SK-N-SH (cell line): ENCODE measurements around the gene CDC42EP4. TPM values are rescaled to one million over a fixed set of nuclear protein-coding genes. Genes with fewer than 3 reads are reported as not detected.

Source experiments
- CTCF ChIA-PET: fragments of 300-600, 350-600 bp; formaldehyde crosslinking; extraction: SDS; loops from one replicate; lab custom pipeline; 2021; lab: Yijun Ruan, JAX
- POLR2A ChIA-PET: fragments of 350-600 bp; sonication (Branson Sonifier 250); formaldehyde crosslinking; extraction: SDS; loops from one replicate; lab custom pipeline; 2020; ENCODE audit warnings: antibody characterized with exemption, inconsistent platforms; lab: Yijun Ruan, JAX
- DNase-seq: peaks from one replicate; pipeline ENCODE4 v3.0.0; 2012
- H2AFZ ChIP-seq: fragments of 200-600 bp; sonication (generic); 2 replicates; pipeline ENCODE4 v1.8.1; 2016; ENCODE audit warnings: antibody characterized with exemption, mild to moderate bottlenecking, low read depth
- H3F3A ChIP-seq: fragments of 200-600 bp; sonication (generic); replicated peaks from 2 replicates; pipeline ENCODE3; 2016; ENCODE audit warnings: antibody characterized with exemption, mild to moderate bottlenecking; ENCODE audit not compliant: insufficient read depth
- H3K27ac ChIP-seq, 2 experiments: fragments of 200-500 bp in 1 of 2; fragments of 200-600 bp in 1 of 2; sonication (Bioruptor generic) in 1 of 2; sonication (generic), shearing (Covaris generic) in 1 of 2; 2 replicates each; pipeline versions ENCODE4 v1.5.1 to v1.6.1; 2014 to 2016; ENCODE audit warnings: low read depth in 2 of 2, inconsistent platforms in 1 of 2, low read length in 1 of 2, mild to moderate bottlenecking in 1 of 2, mixed read lengths in 1 of 2
- H3K27me3 ChIP-seq: fragments of 200-600 bp; sonication (generic), shearing (Covaris generic); 2 replicates; pipeline ENCODE4 v1.6.1; 2016; ENCODE audit warnings: mixed run types; ENCODE audit not compliant: insufficient read depth
- H3K36me3 ChIP-seq, 2 experiments: fragments of 200-500 bp in 1 of 2; fragments of 200-600 bp in 1 of 2; sonication (Bioruptor generic) in 1 of 2; sonication (generic) in 1 of 2; replicated peaks in 1 of 2; 2 replicates each; pipeline versions ENCODE3 to v1.5.1; 2014 to 2016; ENCODE audit warnings: low read length in 1 of 2, mild to moderate bottlenecking in 1 of 2; ENCODE audit not compliant: insufficient read depth in 2 of 2, control insufficient read depth in 1 of 2
- H3K4me1 ChIP-seq, 2 experiments: fragments of 200-500 bp in 1 of 2; fragments of 200-600 bp in 1 of 2; sonication (Bioruptor generic) in 1 of 2; sonication (generic), shearing (Covaris generic) in 1 of 2; 2 replicates each; pipeline versions ENCODE4 v1.5.1 to v1.6.1; 2014 to 2016; ENCODE audit warnings: low read depth in 1 of 2, low read length in 1 of 2, mixed run types in 1 of 2; ENCODE audit not compliant: insufficient read depth in 2 of 2, control insufficient read depth in 1 of 2
- H3K4me2 ChIP-seq: fragments of 200-600 bp; sonication (generic), shearing (Covaris generic); 2 replicates; pipeline ENCODE4 v1.6.1; 2017; ENCODE audit warnings: mixed run types
- H3K4me3 ChIP-seq, 2 experiments: fragments of 200-500 bp in 1 of 2; fragments of 200-600 bp in 1 of 2; sonication (Bioruptor generic) in 1 of 2; sonication (generic), shearing (Covaris generic) in 1 of 2; 2 replicates each; pipeline versions ENCODE4 v1.5.1 to v1.8.1; 2014 to 2016; ENCODE audit warnings: low read depth in 2 of 2, inconsistent platforms in 1 of 2, low read length in 1 of 2, mild to moderate bottlenecking in 1 of 2, mixed read lengths in 1 of 2, moderate library complexity in 1 of 2
- H3K79me2 ChIP-seq: fragments of 200-600 bp; sonication (generic); 2 replicates; pipeline ENCODE4 v1.8.1; 2017; ENCODE audit warnings: mild to moderate bottlenecking; ENCODE audit not compliant: insufficient read depth
- H3K9ac ChIP-seq: fragments of 200-600 bp; sonication (generic); 2 replicates; pipeline ENCODE4 v1.6.1; 2017; ENCODE audit warnings: mixed run types
- H3K9me2 ChIP-seq: fragments of 200-600 bp; sonication (generic); 2 replicates; pipeline ENCODE4 v1.6.1; 2017; ENCODE audit warnings: mixed run types
- H3K9me3 ChIP-seq: fragments of 200-600 bp; sonication (generic); 2 replicates; pipeline ENCODE4 v1.6.1; 2017; ENCODE audit warnings: mixed run types, mild to moderate bottlenecking, moderate library complexity
- H4K20me1 ChIP-seq: fragments of 200-600 bp; sonication (generic); 2 replicates; pipeline ENCODE4 v1.6.1; 2017; ENCODE audit warnings: mild to moderate bottlenecking, mixed run types; ENCODE audit not compliant: insufficient read depth
- CHD2 ChIP-seq: fragments of 150-350 bp; IDR thresholded peaks from 2 replicates; pipeline ENCODE4 v1.6.1; 2018; ENCODE audit warnings: low read length; ENCODE audit not compliant: partially characterized antibody
- ELF1 ChIP-seq: IDR thresholded peaks from 2 replicates; pipeline ENCODE4 v1.4.0; 2012
- EZH2phosphoT487 ChIP-seq: fragments of 200-600 bp; sonication (generic); IDR thresholded peaks from 2 replicates; pipeline ENCODE4 v1.6.1; 2017; ENCODE audit warnings: low read depth, mixed run types, mild to moderate bottlenecking, antibody characterized with exemption, moderate library complexity, borderline replicate concordance
- FOSL2 ChIP-seq: IDR thresholded peaks from 2 replicates; pipeline ENCODE4 v1.4.0; 2012; ENCODE audit warnings: low read depth, mild to moderate bottlenecking, moderate library complexity, borderline replicate concordance
- FOXJ3 ChIP-seq: sonication (generic); formaldehyde crosslinking; IDR thresholded peaks from 2 replicates; pipeline ENCODE4 v1.5.1; 2020; ENCODE audit warnings: mild to moderate bottlenecking, missing genetic modification reagents
- FOXM1 ChIP-seq: IDR thresholded peaks from 2 replicates; pipeline ENCODE4 v1.4.0; 2012; ENCODE audit warnings: low read depth, mild to moderate bottlenecking
- GABPA ChIP-seq: IDR thresholded peaks from 2 replicates; pipeline ENCODE4 v1.4.0; 2012; ENCODE audit warnings: low read depth, mild to moderate bottlenecking
- GATA2 ChIP-seq: sonication (generic); formaldehyde crosslinking; IDR thresholded peaks from 2 replicates; pipeline ENCODE4 v1.5.0; 2020; ENCODE audit warnings: mild to moderate bottlenecking, missing genetic modification reagents
- MEF2A ChIP-seq: IDR thresholded peaks from 2 replicates; pipeline ENCODE4 v1.4.0; 2012; ENCODE audit warnings: low read depth, borderline replicate concordance
- NFIC ChIP-seq: IDR thresholded peaks from 2 replicates; pipeline ENCODE4 v1.4.0; 2012; ENCODE audit warnings: borderline replicate concordance
- NRF1 ChIP-seq: IDR thresholded peaks from 2 replicates; pipeline ENCODE4 v1.6.1; 2012; ENCODE audit warnings: low read depth, mild to moderate bottlenecking, low read length
- POLR2AphosphoS5 ChIP-seq: IDR thresholded peaks from 2 replicates; pipeline ENCODE4 v1.6.1; 2012; ENCODE audit warnings: low read depth, low read length
- RAD21 ChIP-seq: IDR thresholded peaks from 2 replicates; pipeline ENCODE4 v1.6.1; 2012; ENCODE audit warnings: mild to moderate bottlenecking, low read length
- RFX5 ChIP-seq: IDR thresholded peaks from 2 replicates; pipeline ENCODE4 v1.6.1; 2012; ENCODE audit warnings: mild to moderate bottlenecking, improper control_type of control experiment, low read length
- RXRA ChIP-seq: IDR thresholded peaks from 2 replicates; pipeline ENCODE4 v1.4.0; 2012; ENCODE audit warnings: low read depth, mild to moderate bottlenecking, borderline replicate concordance
- SIN3A ChIP-seq: IDR thresholded peaks from 2 replicates; pipeline ENCODE4 v1.6.1; 2012; ENCODE audit warnings: low read depth, mild to moderate bottlenecking, low read length, moderate library complexity, borderline replicate concordance
- SMC3 ChIP-seq: IDR thresholded peaks from 2 replicates; pipeline ENCODE4 v1.6.1; 2012; ENCODE audit warnings: low read depth, low read length, improper control_type of control experiment
- TAF1 ChIP-seq: IDR thresholded peaks from 2 replicates; pipeline ENCODE4 v1.6.1; 2012; ENCODE audit warnings: low read depth, mild to moderate bottlenecking, low read length, moderate library complexity, borderline replicate concordance
- TCF12 ChIP-seq: IDR thresholded peaks from 2 replicates; pipeline ENCODE4 v1.4.0; 2012
- TEAD4 ChIP-seq: IDR thresholded peaks from 2 replicates; pipeline ENCODE4 v1.4.0; 2012; ENCODE audit warnings: mild to moderate bottlenecking, borderline replicate concordance; ENCODE audit not compliant: insufficient read depth
- YY1 ChIP-seq: IDR thresholded peaks from 2 replicates; pipeline ENCODE4 v1.4.0; 2012; ENCODE audit warnings: low read depth, mild to moderate bottlenecking
- WGBS: methylation state at CpG from one replicate; pipeline ENCODE4 v1.1.6; 2017; ENCODE audit warnings: low lambda C conversion rate; 5-methylcytosine and 5-hydroxymethylcytosine counted together
- polyA plus RNA-seq, 3 experiments: library from polyadenylated mRNA; depleted of rRNA; stranded (reverse); fragments of >200 nt; gene quantifications; 2 replicates each; pipeline ENCODE4 v1.2.3, GENCODE V29; 2012
- TF ChIP-seq, protein P1 (sequence below): IDR thresholded peaks from 2 replicates; pipeline ENCODE4 v1.6.1; 2012; ENCODE audit warnings: mild to moderate bottlenecking, low read depth, low read length, moderate library complexity
- TF ChIP-seq, protein P2 (sequence below): IDR thresholded peaks from 2 replicates; pipeline ENCODE4; 2012
- TF ChIP-seq, protein P3 (sequence below): fragments of 150-350 bp; IDR thresholded peaks from 2 replicates; pipeline ENCODE4 v1.6.1; 2017; ENCODE audit warnings: antibody characterized with exemption, low read length, low read depth, borderline replicate concordance
- TF ChIP-seq, protein P4 (sequence below): IDR thresholded peaks from 2 replicates; pipeline ENCODE4 v1.4.0; 2012; ENCODE audit warnings: low read depth, borderline replicate concordance

CDC42EP4 gene, protein sequence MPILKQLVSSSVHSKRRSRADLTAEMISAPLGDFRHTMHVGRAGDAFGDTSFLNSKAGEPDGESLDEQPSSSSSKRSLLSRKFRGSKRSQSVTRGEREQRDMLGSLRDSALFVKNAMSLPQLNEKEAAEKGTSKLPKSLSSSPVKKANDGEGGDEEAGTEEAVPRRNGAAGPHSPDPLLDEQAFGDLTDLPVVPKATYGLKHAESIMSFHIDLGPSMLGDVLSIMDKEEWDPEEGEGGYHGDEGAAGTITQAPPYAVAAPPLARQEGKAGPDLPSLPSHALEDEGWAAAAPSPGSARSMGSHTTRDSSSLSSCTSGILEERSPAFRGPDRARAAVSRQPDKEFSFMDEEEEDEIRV
- polyA plus RNA-seq (2012; rRNA removed) = 23.7 and 28.3 TPM in 2 replicates
- 16.3 and 24.6 TPM in 2 replicates for polyA plus RNA-seq (2012; cell fraction: cytosol; rRNA removed)
- 15.8 and 17.1 TPM in 2 replicates for polyA plus RNA-seq (2012; cell fraction: nucleus; rRNA removed)

DNA sequence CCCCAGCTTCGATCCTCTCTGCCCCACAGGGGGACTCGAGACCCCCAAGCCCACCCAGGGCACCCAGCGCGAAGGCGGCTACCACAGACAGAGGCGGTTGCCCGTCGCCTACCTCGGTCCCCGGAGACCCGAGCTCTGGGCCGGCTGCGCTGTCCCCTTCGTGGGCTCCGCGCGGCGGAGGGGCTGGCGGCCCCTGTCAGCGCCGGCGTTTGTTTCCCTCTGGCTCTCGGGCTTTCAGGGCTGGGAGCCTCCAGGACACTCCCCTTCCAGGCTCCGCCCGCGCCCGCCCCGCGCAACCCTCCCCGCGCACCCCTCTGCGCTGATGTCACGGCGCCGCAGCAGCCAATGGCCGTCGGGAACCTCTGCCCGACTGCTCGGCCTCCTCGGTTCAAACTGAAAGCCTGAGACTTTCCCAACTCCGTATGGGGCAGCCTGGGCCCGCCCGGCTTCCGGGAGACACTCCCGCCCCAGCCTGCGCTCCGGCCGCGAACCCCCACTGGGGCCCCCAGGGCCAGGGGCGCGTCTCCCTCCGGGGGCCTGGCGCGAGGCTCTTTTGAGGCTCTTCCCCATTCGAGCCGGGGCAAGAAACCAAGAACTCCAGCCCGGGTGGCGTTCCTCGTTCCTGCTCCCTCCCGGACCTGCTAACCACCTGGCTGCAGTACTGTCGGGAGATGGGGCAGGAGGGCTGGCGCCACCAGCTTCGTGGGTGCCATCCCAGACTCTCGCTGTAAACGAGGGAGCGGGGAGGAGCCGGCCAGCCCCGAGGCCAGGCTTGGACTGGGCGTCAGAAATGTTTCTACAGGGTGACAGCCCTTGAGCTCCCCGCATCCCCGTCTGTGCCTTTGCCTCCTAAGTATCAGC lies at the start of gene CDC42EP4:
Gene CDC42EP4 (minus strand): TSS at position 221 of the 861 bp plus-strand sequence. CDS start 25,501 bp downstream, outside the sequence.
- no peaks in the 10 kb centered on the region for H3K27me3 ChIP-seq
- no peaks in the 10 kb centered on the region for H3K9me3 ChIP-seq
- peak; percentile 98 for DNase-seq
- peak within 1 kb of the TSS; percentile 88 for H2AFZ ChIP-seq
- H3K9ac ChIP-seq = peak within 1 kb of the TSS; percentile 98
- WGBS = 10% methylated on average over 29 of the region's 71 CpGs
- POLR2A ChIA-PET = interaction anchor here (0.5 to 3.7 kb wide), 9 partner anchors 14 to 79 kb away, joined by 3 to 30 read pairs (median 5); a partner anchor contains a TSS
- peaks cover 30 to 35% of the 10 kb centered on the region in 2 experiments; a peak in 3 of 4 replicates for H3K4me1 ChIP-seq
- peaks cover 21% of the 10 kb centered on the region for H3F3A ChIP-seq
- H3K27ac ChIP-seq = peak within 1 kb of the TSS; percentile 93 to 96
- H3K9me2 ChIP-seq = no peaks in the 10 kb centered on the region
- CTCF ChIA-PET = interaction anchor here (0.7 to 5.9 kb wide), 30 partner anchors 10 to 120 kb away, joined by 3 to 154 read pairs (median 8); partner anchors contain the start of genes COG1 and CPSF4L
- no peaks in the 10 kb centered on the region for H4K20me1 ChIP-seq
- peaks cover 42% of the 10 kb centered on the region for H3K79me2 ChIP-seq
- H3K4me3 ChIP-seq = peak within 1 kb of the TSS; percentile 86 to 99
- H3K4me2 ChIP-seq = peak within 1 kb of the TSS; percentile 98
- peaks cover 0 to 4% of the 10 kb centered on the region in 2 experiments for H3K36me3 ChIP-seq
- TF ChIP-seq MEF2A (no peak), FOXM1 (no peak), RFX5 (peak; percentile 78), RXRA (no peak), GATA2 (no peak), ELF1 (peak; percentile 63; the same call in 1 of the 2 replicates), POLR2AphosphoS5 (peak; percentile 95), FOXJ3 (no peak; the same call in 1 of the 2 replicates), RAD21 (no peak; the same call in 1 of the 2 replicates), FOSL2 (no peak), NRF1 (peak; percentile 98), YY1 (no peak), GABPA (peak; percentile 11; the same call in 1 of the 2 replicates), EZH2phosphoT487 (no peak), NFIC (no peak; the same call in 1 of the 2 replicates), SMC3 (peak; percentile 9; the same call in 1 of the 2 replicates), TAF1 (peak; percentile 79), CHD2 (peak; percentile 10), TEAD4 (no peak), SIN3A (peak; percentile 91), TCF12 (no peak; the same call in 1 of the 2 replicates)
- TF ChIP-seq, protein P1, sequence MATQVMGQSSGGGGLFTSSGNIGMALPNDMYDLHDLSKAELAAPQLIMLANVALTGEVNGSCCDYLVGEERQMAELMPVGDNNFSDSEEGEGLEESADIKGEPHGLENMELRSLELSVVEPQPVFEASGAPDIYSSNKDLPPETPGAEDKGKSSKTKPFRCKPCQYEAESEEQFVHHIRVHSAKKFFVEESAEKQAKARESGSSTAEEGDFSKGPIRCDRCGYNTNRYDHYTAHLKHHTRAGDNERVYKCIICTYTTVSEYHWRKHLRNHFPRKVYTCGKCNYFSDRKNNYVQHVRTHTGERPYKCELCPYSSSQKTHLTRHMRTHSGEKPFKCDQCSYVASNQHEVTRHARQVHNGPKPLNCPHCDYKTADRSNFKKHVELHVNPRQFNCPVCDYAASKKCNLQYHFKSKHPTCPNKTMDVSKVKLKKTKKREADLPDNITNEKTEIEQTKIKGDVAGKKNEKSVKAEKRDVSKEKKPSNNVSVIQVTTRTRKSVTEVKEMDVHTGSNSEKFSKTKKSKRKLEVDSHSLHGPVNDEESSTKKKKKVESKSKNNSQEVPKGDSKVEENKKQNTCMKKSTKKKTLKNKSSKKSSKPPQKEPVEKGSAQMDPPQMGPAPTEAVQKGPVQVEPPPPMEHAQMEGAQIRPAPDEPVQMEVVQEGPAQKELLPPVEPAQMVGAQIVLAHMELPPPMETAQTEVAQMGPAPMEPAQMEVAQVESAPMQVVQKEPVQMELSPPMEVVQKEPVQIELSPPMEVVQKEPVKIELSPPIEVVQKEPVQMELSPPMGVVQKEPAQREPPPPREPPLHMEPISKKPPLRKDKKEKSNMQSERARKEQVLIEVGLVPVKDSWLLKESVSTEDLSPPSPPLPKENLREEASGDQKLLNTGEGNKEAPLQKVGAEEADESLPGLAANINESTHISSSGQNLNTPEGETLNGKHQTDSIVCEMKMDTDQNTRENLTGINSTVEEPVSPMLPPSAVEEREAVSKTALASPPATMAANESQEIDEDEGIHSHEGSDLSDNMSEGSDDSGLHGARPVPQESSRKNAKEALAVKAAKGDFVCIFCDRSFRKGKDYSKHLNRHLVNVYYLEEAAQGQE = no peak
- TF ChIP-seq, protein P2, sequence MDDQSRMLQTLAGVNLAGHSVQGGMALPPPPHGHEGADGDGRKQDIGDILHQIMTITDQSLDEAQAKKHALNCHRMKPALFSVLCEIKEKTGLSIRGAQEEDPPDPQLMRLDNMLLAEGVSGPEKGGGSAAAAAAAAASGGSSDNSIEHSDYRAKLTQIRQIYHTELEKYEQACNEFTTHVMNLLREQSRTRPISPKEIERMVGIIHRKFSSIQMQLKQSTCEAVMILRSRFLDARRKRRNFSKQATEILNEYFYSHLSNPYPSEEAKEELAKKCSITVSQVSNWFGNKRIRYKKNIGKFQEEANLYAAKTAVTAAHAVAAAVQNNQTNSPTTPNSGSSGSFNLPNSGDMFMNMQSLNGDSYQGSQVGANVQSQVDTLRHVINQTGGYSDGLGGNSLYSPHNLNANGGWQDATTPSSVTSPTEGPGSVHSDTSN = 0 out of 2 replicates have a peak, but pooled peaks have one; percentile 13
- TF ChIP-seq, protein P3, sequence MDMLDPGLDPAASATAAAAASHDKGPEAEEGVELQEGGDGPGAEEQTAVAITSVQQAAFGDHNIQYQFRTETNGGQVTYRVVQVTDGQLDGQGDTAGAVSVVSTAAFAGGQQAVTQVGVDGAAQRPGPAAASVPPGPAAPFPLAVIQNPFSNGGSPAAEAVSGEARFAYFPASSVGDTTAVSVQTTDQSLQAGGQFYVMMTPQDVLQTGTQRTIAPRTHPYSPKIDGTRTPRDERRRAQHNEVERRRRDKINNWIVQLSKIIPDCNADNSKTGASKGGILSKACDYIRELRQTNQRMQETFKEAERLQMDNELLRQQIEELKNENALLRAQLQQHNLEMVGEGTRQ = no peak
- TF ChIP-seq, protein P4, sequence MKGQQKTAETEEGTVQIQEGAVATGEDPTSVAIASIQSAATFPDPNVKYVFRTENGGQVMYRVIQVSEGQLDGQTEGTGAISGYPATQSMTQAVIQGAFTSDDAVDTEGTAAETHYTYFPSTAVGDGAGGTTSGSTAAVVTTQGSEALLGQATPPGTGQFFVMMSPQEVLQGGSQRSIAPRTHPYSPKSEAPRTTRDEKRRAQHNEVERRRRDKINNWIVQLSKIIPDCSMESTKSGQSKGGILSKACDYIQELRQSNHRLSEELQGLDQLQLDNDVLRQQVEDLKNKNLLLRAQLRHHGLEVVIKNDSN = peak; percentile 16; the same call in 1 of the 2 replicates
